ENCODE data around the gene SRBD1. TPM values are rescaled to one million over a fixed set of nuclear protein-coding genes. Genes with fewer than 3 reads are reported as not detected.

Gene SRBD1
- polyA plus RNA-seq, 3 donors = 4.7 to 5.2 (median 4.9) TPM

- 21 to 32% (median 24%) methylated on average over 10 to 11 of the region's 11 CpGs for WGBS, 3 donors
- no peak overlapping the region for H3K27ac ChIP-seq (ENCODE audit: low read depth, low read length)
Measured at GRCh38 chr2:45643095-45643494, 32.0 kb upstream of the SRBD1 start.

- no peak overlapping the region for H3K27ac ChIP-seq (ENCODE audit: low read depth, low read length)
- 68 to 83% (median 81%) methylated on average over 2 of the region's 2 CpGs for WGBS, 3 donors
Measured at GRCh38 chr2:45640576-45640975, 29.5 kb upstream of the SRBD1 start.

- WGBS, 3 donors = 58 to 67% (median 63%) methylated on average over 5 of the region's 5 CpGs
- no peak overlapping the region for H3K27ac ChIP-seq (ENCODE audit: low read depth, low read length)
Measured at GRCh38 chr2:45637440-45637839, 26.4 kb upstream of the SRBD1 start.

- WGBS, 3 donors = 79 to 89% (median 87%) methylated on average over 5 of the region's 5 CpGs
Measured at GRCh38 chr2:45636008-45636407, 24.9 kb upstream of the SRBD1 start.

GRCh38 chr2:45634223-45634622 is 23.2 kb upstream of the SRBD1 start:
- WGBS, 3 donors = 88 to 91% (median 88%) methylated on average over 5 of the region's 5 CpGs
- H3K27ac ChIP-seq (ENCODE audit: low read depth, low read length) = no peak overlapping the region

More at GRCh38 chr2:45636008-45636407, 24.9 kb upstream of the SRBD1 start:
- no peak overlapping the region for H3K27ac ChIP-seq (ENCODE audit: low read depth, low read length)

- H3K27ac ChIP-seq (ENCODE audit: low read depth, low read length) = no peak overlapping the region
- 82 to 94% (median 86%) methylated on average over 3 of the region's 3 CpGs for WGBS, 3 donors
Measured at GRCh38 chr2:45631955-45632354, 20.9 kb upstream of the SRBD1 start.

GRCh38 chr2:45631319-45631718 is 20.3 kb upstream of the SRBD1 start:
- no peak overlapping the region for H3K27ac ChIP-seq (ENCODE audit: low read depth, low read length)
- 91 to 100% (median 93%) methylated on average over 3 of the region's 3 CpGs for whole genome bisulfite sequencing, 3 donors

GRCh38 chr2:45629971-45630370 is 18.9 kb upstream of the SRBD1 start:
- 52 to 92% (median 92%) methylated on average over 1 of the region's 1 CpG for WGBS, 3 donors
- H3K27ac ChIP-seq (ENCODE audit: low read depth, low read length) = no peak overlapping the region

GRCh38 chr2:45627911-45628310 is 16.8 kb upstream of the SRBD1 start:
- H3K27ac ChIP-seq (ENCODE audit: low read depth, low read length) = no peak overlapping the region
- 81 to 90% (median 81%) methylated on average over 1 of the region's 1 CpG for WGBS, 3 donors

- no peak overlapping the region for H3K27ac ChIP-seq (ENCODE audit: low read depth, low read length)
- 35 to 77% (median 76%) methylated on average over 8 of the region's 8 CpGs for WGBS, 3 donors
Measured at GRCh38 chr2:45626387-45627221, 15.5 kb upstream of the SRBD1 start.

GRCh38 chr2:45625824-45626223 is 14.8 kb upstream of the SRBD1 start:
- H3K27ac ChIP-seq (ENCODE audit: low read depth, low read length) = no peak overlapping the region

GRCh38 chr2:45623098-45623497 is 12.0 kb upstream of the SRBD1 start:
- WGBS, 3 donors = 67 to 87% (median 78%) methylated on average over 3 of the region's 3 CpGs
- H3K27ac ChIP-seq (ENCODE audit: low read depth, low read length) = no peak overlapping the region

GRCh38 chr2:45622336-45623075 is 11.4 kb upstream of the SRBD1 start:
- H3K27ac ChIP-seq (ENCODE audit: low read depth, low read length) = no peak overlapping the region
- WGBS, 3 donors = 84 to 92% (median 90%) methylated on average over 6 of the region's 6 CpGs

- H3K27ac ChIP-seq (ENCODE audit: low read depth, low read length) = no peak overlapping the region
- 41 to 67% (median 63%) methylated on average over 2 of the region's 2 CpGs for WGBS, 3 donors
Measured at GRCh38 chr2:45617496-45617895, 6.4 kb upstream of the SRBD1 start.

GRCh38 chr2:45616658-45617411 is 5.8 kb upstream of the SRBD1 start:
- WGBS, 3 donors = 36 to 57% (median 55%) methylated on average over 4 of the region's 4 CpGs
- H3K27ac ChIP-seq (ENCODE audit: low read depth, low read length) = no peak overlapping the region

- no peak overlapping the region for H3K27ac ChIP-seq (ENCODE audit: low read depth, low read length)
Measured at GRCh38 chr2:45614871-45615415, 3.9 kb upstream of the SRBD1 start.

GRCh38 chr2:45614330-45614729 is 3.3 kb upstream of the SRBD1 start:
- WGBS, 3 donors = 53 to 75% (median 66%) methylated on average over 1 of the region's 1 CpG
- H3K27ac ChIP-seq (ENCODE audit: low read depth, low read length) = no peak overlapping the region

More at GRCh38 chr2:45614871-45615415, 3.9 kb upstream of the SRBD1 start:
- 68 to 88% (median 73%) methylated on average over 3 of the region's 3 CpGs for WGBS, 3 donors

GRCh38 chr2:45612731-45613130 is 1.7 kb upstream of the SRBD1 start:
- 69 to 73% (median 71%) methylated on average over 2 of the region's 2 CpGs for WGBS, 3 donors
- H3K27ac ChIP-seq (ENCODE audit: low read depth, low read length) = no peak overlapping the region

- H3K27ac ChIP-seq (ENCODE audit: low read depth, low read length) = no peak overlapping the region
- 72 to 87% (median 74%) methylated on average over 2 of the region's 2 CpGs for WGBS, 3 donors
Measured at GRCh38 chr2:45612285-45612684, 1.2 kb upstream of the SRBD1 start.
